HG02678 (cell line): ENCODE data around the gene MOV10L1.

Experiments
- ATAC-seq: cut with Tn5 transposase; IDR thresholded peaks from one replicate; pipeline ENCODE4 v1.9.1; 2021; ENCODE audit warnings: mild to moderate bottlenecking, moderate library complexity; ENCODE audit not compliant: unreplicated experiment

The MOV10L1 gene

DNA sequence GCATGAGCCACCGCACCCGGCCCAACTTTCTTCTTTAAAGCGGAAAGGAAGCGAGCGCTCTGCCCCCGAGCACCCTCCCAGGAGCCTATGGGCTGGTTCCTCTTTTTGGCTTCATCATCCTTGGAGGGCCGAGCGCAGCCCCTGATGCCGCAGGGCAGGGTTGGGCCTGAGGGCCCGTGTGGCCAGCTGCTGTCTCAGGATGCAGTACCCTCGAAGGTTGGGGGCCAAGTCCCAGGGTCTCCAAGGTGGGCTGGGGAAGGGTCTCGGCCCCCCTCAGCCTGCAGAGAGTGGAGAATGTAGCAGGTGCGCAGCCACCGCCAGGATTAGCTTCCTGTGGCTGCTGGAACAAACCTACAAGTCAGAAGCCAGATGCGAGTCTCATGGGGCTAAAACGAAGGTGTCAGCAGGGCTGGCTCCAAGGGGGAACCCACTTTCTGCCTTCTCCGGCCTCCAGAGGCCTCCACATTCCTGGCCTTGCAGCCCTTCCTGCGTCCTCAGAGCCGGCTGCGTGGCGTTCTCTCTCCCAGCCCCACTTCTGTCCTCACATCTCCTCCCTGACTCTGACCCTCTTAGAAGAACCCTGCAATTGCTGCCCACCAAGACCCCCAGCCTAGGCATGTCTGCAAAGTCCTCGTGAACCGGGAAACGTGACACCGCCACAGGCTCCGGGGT lies 83.6 kb downstream of the MOV10L1 start:
- ATAC-seq = peak; percentile 48

DNA sequence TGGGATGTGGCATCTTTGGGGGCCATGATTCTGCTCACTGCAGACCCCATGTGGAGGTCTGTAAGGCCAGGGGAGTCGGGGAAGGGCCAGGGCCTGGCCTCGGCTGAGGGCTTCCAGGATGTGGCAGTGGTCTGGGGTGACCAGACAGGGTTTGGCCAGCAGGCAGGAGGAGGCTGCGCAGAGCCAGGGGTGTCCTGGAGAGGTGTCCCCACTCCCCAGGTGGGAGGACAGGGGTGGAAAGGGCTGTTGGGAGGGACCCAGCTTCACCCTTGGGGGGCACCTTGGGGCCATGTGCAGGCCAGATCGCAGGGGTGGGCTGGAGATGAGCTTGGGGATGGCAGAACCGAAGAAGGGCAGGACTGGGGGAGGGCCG lies 84.2 kb downstream of the MOV10L1 start:
- ATAC-seq = no peak

DNA sequence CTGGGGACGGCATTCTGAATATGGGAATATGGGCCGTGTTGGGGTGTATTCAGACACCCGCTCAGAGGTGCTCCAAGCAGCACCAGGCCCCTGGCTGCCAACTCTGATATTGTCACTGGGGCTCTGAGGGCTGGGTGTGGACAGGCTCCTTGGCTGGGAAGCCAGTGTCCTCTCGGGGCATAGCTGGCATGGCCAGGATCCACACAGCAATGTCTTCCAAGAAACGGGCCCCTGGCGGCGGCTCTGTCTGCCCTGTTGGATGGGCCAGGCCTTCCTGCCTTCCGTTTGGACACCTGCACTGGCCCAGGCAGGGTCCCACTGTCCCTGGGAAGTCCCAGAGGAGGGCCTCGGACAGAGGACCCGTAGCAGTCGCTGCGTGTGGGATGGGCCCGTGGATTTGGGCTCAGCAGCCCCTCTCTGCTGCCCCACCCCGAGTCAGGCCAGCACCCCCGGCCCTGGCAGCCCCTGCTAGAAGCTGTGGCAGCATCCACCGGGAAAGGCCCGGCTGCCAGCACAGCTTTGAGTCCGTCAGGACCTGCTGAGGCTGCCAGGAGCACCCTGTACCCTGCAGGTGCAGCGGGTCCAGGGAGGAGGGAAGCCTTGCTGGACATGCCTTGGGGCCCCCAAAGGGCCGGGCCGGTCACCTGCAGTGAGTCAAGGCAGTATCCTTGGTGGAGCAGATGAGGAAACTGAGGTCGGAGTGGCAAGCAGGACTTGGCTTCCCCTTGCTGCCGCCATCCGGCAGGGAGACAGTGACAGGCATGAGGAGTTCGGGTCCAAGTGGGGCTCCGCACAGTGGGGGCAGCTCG lies 84.8 kb downstream of the MOV10L1 start:
- ATAC-seq = no peak

DNA sequence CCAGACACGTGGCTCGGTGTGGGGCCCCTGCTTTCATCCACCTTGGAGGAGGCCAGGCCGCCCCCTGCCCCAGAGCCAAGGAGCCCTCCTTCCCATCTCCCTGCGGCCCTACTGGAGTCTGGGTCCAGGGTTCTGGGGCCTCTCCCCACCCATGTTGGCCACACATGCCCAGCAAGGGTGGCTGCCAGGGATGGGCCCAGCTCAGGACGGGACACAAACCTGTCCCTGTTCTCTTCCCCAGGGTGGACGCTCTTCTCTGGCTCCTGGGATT lies 85.3 kb downstream of the MOV10L1 start:
- ATAC-seq = no peak

DNA sequence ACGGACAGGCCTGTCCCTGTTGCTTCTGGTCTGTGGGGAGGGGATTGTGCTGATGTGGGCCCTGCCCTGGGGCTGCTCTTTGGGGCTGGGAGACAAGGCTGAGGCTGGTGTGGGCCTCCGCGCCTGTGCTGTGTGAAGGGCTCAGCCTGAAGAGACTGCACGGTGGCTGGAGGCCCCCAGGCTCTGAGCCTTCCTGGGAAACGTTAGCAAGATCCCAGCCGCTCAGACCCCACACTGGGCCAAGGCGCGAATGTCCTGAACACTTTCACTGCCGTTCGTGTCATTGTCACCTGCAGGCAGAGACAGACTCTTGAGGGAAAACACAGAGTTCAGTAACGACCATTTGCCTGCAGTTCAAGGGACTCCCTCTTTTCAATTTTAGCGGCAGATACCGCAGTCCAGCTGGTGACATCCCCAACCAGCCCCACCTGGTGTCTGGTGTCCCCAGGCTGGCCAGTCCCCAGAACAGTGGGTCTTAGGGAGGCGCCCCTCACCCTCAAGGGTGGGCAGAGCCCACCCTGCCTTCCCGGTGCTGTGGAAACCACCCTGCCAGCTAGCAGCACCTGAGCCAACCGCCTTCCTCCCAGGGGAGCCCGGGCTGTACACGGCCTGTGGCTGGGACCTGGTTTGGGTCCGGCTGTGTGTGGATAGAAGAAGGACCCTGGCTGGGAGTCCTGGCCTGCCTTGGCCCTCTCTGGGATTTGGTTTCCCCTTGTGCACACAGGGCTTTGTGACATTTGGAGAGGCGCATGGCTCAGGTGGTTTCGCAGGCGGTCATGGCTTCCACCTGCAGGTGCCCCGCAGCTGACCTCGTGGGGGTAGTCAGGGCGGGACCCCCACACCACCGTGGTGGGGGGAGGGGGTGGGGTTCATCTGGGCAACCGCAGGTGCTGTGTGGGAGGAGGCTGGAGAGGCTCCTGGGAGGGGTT lies 86.4 kb downstream of the MOV10L1 start:
- ATAC-seq = no peak

DNA sequence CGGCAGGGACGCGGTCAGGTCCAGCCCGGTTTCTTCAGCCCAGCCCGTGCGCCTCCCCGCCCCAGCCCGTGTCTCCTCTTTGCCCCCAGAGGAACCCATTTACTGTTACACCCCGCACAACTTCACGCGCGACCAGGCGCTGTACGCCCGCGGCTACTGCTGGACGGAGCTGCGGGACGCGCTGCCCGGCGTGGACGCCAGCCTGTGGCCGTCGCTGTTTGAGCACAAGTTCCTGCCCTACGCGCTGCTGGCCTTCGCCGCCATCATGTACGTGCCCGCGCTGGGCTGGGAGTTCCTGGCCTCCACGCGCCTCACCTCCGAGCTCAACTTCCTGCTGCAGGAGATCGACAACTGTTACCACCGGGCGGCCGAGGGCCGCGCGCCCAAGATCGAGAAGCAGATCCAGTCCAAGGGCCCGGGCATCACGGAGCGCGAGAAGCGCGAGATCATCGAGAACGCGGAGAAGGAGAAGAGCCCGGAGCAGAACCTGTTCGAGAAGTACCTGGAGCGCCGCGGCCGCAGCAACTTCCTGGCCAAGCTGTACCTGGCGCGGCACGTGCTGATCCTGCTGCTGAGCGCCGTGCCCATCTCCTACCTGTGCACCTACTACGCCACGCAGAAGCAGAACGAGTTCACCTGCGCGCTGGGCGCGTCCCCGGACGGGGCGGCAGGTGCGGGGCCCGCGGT lies 87.2 kb downstream of the MOV10L1 start:
- ATAC-seq = no peak

DNA sequence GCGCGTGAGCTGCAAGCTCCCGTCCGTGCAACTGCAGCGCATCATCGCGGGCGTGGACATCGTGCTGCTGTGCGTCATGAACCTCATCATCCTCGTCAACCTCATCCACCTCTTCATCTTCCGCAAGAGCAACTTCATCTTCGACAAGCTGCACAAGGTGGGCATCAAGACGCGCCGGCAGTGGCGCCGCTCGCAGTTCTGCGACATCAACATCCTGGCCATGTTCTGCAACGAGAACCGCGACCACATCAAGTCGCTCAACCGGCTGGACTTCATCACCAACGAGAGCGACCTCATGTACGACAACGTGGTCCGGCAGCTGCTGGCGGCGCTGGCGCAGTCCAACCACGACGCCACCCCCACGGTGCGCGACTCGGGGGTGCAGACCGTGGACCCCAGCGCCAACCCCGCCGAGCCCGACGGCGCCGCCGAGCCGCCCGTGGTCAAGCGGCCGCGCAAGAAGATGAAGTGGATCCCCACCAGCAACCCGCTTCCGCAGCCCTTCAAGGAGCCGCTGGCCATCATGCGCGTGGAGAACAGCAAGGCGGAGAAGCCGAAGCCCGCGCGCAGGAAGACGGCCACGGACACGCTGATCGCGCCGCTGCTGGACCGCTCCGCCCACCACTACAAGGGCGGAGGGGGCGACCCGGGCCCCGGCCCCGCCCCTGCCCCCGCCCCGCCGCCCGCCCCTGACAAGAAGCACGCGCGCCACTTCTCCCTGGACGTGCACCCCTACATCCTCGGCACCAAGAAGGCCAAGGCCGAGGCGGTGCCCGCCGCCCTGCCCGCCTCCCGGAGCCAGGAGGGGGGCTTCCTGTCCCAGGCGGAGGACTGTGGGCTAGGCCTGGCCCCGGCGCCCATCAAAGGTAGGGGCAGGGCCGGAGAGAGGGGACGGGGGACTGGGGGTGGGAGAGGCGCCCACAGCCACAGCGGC lies 88.0 kb downstream of the MOV10L1 start:
- no peak for ATAC-seq

DNA sequence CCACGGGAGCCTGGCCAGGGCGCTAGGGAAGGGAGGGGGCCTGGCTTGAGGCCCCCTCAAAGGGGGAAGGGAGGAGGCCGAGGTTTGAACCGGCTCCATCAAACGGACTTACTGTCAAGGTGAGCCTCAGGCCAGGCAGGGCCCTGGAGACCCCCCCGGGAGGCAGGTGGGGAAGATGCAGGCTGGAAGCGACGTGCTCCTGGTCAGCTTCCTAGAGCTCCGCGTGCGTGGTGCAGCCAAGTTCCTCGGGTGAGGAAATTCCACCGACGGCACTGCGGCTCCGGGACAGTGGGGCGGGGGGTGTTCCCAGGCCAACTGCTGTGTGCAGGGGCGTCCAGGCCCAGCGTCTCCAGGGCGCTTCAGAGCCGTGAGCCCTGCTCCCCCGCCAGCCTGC lies 88.7 kb downstream of the MOV10L1 start:
- no peak for ATAC-seq

DNA sequence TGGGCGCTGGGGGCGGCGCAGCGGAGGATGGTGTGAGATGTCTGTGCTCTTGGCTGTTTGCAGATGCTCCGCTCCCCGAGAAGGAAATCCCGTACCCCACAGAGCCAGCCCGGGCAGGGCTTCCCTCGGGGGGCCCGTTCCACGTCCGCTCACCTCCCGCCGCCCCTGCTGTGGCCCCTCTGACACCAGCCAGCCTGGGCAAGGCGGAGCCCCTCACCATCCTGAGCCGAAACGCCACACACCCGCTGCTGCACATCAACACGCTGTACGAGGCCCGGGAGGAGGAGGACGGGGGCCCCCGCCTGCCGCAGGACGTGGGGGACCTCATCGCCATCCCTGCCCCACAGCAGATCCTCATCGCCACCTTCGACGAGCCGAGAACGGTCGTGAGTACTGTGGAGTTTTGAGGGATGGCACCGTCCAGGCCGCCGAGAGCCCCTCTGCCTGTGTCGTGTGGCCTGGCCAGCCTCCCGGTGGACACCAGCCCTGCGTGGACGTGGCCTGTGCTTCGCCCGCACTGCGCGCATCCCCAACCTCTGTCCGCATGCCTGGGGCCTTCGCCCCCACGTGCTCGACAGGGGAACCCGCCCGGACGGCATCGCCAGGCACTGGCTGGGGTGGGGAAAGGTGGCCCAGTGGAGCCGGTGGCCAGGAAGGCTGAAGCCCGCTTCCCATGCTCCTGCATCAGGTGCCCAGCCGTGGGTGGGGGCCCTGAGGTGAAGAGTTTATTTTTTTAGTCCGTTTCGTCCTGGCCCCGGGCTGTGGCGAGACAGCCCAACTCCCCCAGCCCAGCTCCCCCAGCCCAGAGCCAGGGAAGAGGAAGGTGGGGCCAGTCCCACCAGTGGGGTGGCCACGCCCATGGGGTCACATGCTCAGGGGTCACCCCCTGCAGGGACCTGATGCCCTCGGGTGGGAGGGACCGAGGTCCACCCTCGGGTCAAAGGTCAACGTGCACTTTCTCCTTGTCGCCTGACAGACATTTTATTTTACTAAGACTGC lies 89.4 kb downstream of the MOV10L1 start:
- no peak for ATAC-seq

DNA sequence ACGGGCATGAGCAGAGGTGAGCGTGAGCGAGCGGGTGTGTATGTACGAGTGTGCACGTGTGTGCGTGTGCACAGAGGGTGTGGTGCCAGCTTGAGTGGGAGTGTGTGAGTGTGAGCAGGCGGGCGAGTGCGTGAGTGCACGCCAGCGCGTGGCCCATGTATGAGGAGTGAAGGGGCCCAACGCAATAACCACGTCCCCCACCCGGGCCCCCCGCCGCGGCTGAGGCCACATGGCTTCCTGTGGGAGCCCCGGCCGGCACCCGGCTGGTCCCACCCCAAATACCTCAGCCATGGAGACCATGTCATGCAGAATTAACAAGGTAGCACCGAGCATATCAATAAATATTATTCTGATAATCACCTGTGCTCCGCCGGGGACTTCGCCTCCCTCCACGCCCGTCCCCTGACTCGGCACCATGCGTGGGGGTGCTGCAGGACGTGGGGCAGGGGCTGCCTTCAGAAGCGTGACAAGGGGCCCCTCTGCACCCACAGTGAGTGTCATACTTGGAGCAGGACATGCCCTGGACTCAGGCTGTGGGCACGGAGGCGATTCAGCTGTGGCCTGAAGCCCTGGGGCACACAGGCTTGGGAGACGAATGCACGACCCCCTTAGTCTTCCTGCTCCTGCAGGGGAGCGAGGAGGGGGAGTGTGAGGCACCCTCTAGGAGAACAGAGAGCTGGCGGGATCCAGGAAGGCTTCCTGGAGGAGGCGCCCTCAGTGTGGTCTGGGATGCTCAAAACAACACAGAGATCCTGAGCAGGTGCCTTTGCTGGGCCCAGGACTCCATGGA lies 90.3 kb downstream of the MOV10L1 start:
- no peak for ATAC-seq

DNA sequence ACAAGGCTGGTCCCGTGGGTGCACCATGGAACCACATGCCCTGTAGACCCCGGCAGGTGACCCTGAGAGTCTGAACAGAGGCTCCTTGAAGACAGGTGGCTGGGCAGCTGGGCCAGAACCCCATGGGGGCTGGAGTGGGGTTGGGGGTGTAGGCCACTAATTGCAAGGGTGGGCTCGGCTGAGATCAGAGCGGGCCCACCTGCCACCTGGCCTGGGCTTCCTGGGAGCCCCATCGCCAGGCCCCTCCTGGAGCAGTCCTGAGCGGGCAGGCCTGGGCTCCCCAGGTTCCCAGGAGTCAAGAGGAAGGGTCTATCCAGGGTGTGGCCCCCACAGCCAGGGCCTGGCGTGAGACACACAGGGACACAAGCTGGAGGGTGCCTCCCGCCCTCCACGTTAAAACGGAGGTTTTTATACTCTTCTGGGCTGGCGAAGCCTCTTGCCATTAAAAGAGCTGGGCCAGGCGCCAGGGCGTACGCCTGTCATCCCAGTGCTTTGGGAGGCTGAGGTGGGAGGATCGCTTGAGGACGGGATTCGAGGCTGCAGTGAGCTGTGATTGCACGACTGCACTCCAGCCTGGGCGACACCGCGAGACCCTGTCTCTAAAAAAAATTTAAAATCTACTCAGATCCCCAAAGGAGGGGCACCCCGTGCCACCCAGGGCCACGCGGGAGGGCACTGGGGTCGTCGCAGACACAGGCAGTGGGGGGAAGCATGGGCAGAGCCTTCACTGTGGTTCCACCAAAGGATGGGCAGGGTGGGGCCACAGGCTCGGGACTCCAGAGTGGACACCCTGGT lies 91.1 kb downstream of the MOV10L1 start:
- no peak for ATAC-seq

DNA sequence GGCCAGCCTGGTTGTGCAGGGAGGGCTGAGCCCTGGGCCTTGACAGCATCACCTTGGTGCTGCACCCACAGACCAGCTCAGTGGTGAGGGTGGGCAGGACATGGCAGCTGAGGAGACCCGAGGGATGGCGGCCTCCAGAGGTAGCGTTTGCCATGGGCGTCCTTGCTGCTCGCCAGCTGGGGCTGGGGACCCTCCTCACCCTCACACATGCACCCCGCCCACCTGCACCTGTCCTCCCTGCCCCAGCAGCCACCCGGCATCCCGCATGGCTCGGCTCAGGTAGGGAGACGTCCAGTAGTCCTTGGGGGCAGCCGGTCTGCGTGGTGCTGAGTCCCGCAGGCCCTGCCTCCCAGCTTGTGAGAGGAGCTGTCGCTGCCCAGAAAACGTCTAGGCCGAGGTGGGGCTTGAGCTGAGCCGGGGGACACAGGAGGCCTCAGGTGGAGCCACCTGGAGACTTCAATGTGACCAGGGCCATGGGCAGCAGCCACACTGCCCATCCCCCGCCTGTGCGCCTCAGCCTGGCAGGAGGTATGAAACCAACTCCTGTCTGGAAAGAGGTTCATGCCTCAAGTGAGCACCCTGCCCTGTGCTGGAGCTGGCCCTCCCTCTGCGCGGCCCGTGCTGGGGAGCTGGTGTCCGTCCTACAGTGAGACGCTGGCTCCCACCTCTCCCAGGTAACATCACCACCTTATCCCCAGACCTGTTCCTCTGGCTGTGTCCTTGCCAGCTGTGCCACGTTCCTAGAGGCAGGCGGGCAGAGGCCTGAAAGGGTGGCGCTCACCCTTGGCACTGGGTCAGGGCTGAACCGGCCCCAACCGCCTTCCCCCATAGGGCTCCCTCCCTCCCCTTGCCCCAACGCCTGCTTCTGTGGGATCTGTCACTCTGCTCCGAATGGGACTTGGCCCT lies 92.6 kb downstream of the MOV10L1 start:
- ATAC-seq = no peak

DNA sequence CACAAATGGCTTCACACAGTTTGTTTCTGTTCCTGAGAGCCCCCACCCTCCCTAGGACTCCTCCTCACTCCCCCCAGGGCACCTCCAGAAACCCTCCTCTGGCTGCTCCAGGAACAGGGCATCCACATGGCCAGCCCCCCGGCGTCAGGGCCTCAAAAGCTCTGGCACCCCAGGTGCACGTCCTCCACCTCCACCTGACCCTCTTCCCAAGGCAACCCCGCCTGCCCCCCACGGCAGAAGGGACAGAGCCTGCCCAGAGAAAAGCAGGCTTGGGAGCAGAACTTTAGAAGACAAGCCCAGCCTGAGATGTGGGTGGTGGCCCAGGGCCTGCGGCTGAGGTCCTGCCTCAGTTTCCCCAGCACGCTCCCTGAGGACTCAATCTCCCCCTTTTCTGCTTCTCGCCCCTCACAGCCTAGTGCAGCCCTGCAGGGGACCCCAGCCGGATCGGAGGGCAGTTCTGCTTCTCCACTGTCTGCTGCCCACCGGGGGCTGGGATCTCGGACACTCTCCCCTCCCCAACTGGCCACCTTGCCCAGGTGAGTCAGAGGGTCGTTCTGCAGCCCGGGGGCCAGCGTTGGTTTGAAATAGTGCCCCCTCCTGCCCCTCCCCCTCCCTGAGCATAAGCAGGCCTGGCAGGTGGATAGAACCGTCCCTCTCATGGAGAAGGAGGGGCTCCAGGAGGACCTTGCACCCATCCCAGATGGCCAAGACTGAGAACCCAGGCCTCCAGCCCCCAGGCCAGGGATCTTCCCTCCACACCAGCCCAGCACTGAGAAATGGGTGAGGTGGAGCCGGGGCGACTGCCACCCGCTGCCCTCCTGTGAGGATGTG lies 93.5 kb downstream of the MOV10L1 start:
- ATAC-seq = no peak

DNA sequence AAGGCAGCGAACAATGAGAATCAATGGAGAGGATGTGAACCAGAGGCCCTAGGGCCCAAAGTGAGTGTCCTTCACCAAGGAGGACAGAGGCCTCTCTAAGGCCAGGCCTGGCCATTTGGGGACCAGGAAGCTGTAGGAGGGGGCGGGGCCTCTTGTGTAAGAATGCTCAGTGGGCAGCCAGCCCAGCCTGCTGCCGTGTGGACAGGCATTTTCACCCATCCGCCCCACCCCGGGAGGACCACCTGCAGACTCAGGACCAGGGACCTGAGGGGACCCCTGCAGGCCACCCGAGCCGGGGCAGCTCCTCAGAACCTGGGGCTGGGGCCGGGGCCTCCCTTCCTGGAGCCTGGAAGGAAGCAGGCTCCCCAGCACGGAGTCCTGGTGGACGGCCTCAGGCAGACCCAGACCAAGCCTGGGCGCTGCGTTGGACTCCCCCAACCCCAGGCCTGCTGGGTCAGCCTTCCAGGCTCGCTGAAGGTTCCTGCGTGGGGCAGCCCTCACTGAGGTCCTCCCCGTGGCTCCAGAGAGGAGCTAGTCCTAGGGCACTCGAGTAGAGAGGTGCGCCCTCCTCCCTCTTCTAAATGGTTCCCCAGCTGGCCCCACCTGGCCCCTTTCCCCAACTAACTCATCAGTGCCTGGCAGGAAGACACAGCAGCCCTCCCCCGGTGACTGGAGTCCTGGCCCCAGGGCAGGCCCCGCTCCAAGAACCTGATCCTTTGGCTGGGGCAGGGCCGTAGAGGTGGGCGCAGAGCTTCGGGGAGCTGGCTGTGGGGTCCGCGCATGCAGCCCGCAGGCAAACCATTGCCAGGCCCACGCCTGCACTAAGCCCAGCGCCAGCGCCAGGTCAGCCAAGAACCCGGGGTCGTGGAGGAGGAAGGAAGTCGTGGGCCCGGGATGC lies 94.4 kb downstream of the MOV10L1 start:
- ATAC-seq = no peak
